GM13977 (cell line): ENCODE measurements around the gene FOXJ3.

ENCODE experiments used
- DNase-seq: peaks from one replicate; pipeline ENCODE4 v3.0.0; 2012; ENCODE audit warnings: low spot score
- CTCF ChIP-seq: IDR thresholded peaks from 2 replicates; pipeline ENCODE4 v1.5.1; 2012; ENCODE audit warnings: mild to moderate bottlenecking, control low read depth; ENCODE audit not compliant: insufficient read depth; ENCODE audit errors: extremely low read depth, missing control alignments
- in situ Hi-C: fragments of 300-500 bp; cut with MboI; formaldehyde crosslinking; loops from one replicate; pipeline ENCODE4 v1.12.0; 2022; ENCODE audit warnings: low sequenced_read_pairs, low pct_unique_long_range_greater_than_20kb, mixed read lengths, inconsistent platforms; ENCODE audit not compliant: unreplicated experiment

Gene FOXJ3

GRCh38 chr1:42192106-42192505, 142.9 kb downstream of the FOXJ3 start:
- no peak for TF ChIP-seq CTCF
- no peak for DNase-seq
- in situ Hi-C loops: no loop called here

- no peak for DNase-seq
- TF ChIP-seq CTCF: no peak
- in situ Hi-C loops: no loop called here
Measured at GRCh38 chr1:42191319-42191718, 143.7 kb downstream of the FOXJ3 start.

GRCh38 chr1:42189931-42190853, 144.8 kb downstream of the FOXJ3 start:
- no peak for TF ChIP-seq CTCF
- DNase-seq: no peak
- in situ Hi-C loops: no loop called here

GRCh38 chr1:42186152-42186551, 148.9 kb downstream of the FOXJ3 start:
- in situ Hi-C loops: no loop called here
- no peak for TF ChIP-seq CTCF

GRCh38 chr1:42184616-42185015, 150.4 kb downstream of the FOXJ3 start:
- DNase-seq: peak; percentile 3
- TF ChIP-seq CTCF: no peak
- in situ Hi-C loops: no loop called here

More at GRCh38 chr1:42186152-42186551, 148.9 kb downstream of the FOXJ3 start:
- DNase-seq: peak; percentile 3

- TF ChIP-seq CTCF: no peak
- in situ Hi-C loops: no loop called here
- peak; percentile 2 for DNase-seq
Measured at GRCh38 chr1:42183957-42184268, 151.1 kb downstream of the FOXJ3 start.
